Ramos (cell line): Measurements from ENCODE around the gene SYMPK.
"Not testable (repeated sequence)": the region's sequence is repeated elsewhere in the genome, so short reads cannot be mapped to it uniquely, and the experiment has no call there.

Source experiments
- in situ Hi-C: fragments of 300-500 bp; cut with MboI; formaldehyde crosslinking; loops from one replicate; pipeline ENCODE4 v1.14.3; 2022; ENCODE audit warnings: low sequenced_read_pairs; ENCODE audit not compliant: unreplicated experiment

The SYMPK gene

DNA sequence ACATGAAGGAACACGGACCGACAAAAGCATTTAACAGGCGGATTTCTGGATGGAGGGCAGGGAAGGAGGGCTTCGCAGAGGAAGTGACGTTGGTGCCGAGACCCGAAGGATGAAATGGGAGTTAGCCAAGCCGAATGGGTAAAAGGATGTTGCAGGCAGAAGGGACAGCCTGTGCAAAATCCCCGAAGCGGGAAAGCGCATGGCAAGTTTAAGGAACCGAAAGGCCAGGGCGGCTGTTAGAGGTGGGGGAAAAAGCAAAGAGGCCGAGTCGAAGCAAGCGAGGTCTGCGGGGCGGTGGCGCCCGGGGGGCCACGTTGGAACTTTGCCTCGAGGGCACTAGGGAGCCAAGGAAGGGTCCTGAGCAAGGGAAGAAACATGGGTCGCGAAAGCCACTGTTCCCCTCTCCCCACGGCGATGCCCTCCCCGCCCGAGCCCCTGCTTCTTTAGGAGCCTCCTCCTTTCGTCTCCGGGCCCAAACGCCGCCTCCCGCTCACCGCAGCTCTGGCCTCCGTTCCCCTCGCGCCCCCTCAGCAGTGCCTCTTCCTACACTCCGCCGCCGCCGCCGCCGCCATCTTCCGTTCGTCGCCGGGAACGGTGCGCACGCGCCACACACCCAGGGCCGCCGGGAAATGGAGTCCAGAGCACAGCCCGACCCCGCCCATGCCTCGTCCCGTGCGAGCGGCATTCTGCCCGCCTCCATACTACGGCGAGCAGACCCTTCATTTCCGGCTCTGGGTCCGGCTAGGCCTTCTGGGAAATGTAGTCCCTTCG, at the start of gene SYMPK:
TSS of gene SYMPK (minus strand) at position 584 of the 771 bp plus-strand sequence. CDS start 8,652 bp downstream, outside the sequence.
- in situ Hi-C loops, result no loop called here

DNA sequence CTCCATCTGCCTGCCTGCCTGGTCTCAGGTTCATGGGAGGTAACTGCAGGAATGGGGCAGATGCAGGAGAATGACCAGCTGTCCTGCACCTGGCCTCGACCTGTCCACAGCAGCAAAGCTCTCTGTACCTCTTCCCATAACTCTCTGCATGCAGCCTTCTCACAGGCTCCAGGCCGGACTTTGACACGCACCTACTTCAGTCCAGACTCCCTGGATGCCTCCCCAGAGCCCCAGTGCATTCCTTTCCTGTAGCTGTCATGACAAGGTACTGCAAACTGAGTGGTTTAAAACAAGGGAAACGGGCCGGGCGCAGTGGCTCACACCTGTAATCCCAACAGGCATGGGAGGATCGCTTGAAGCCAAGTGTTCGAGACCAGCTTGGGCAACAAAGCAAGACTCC, 48.3 kb upstream of the SYMPK start:
- in situ Hi-C loops, result no loop called here

DNA sequence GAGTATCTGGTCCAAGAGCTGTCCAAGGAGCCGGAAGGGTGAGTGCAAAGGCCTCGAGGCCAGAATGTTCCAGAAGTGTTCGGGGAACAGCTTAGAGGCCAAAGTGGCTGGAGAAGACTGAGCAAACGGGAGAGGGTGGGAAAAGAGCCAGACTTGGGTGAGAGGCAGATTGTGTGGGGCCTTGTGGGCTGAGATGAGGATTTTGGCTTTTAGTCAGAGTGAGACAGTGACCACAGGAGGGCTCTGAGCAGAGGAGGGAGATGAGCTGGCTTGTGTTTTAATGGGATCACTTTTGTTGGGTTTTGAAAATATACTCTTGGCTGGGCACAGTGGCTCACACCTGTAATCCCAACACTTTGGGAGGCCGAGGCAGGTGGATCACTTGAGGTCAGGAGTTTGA, 46.0 kb upstream of the SYMPK start:
- in situ Hi-C loops, result no loop called here

DNA sequence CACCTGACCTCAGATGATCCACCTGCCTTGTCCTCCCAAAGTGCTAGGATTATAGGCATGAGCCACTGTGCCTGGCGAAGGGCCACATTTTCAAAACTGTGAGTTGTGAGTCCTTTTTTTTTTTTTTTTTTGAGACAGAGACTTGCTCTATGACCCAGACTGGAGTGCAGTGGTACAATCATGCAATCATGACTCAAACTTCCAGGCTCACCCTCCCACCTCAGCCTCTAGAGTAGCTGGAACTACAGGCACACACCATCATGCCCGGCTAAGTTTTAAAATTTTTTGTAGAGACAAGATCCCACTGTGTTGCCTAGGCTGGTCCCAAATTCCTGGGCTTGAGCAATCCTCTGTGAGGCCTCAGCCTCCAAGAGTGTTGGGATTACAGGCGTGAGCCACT, 43.3 kb upstream of the SYMPK start:
- in situ Hi-C loops, result no loop called here

DNA sequence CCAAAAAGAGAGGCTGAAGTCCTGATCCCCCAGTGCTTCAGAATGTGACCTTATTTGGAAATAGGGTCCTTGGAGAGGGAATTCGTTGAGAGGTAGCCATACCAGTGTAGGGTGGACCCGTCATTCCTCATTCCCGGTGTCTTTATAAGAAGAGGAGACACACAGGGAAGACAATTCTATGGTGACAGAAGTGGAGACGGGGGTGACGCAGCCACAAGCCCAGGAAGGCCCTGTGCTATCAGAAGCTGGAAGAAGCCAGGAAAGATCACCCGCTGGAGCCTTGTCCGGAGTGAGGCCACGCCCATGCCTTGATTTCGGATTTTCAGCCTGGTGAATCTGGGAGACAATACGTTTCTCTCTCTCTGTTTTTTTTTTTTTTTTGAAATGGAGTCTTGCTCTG, 42.1 kb upstream of the SYMPK start:
- in situ Hi-C loops, result no loop called here

DNA sequence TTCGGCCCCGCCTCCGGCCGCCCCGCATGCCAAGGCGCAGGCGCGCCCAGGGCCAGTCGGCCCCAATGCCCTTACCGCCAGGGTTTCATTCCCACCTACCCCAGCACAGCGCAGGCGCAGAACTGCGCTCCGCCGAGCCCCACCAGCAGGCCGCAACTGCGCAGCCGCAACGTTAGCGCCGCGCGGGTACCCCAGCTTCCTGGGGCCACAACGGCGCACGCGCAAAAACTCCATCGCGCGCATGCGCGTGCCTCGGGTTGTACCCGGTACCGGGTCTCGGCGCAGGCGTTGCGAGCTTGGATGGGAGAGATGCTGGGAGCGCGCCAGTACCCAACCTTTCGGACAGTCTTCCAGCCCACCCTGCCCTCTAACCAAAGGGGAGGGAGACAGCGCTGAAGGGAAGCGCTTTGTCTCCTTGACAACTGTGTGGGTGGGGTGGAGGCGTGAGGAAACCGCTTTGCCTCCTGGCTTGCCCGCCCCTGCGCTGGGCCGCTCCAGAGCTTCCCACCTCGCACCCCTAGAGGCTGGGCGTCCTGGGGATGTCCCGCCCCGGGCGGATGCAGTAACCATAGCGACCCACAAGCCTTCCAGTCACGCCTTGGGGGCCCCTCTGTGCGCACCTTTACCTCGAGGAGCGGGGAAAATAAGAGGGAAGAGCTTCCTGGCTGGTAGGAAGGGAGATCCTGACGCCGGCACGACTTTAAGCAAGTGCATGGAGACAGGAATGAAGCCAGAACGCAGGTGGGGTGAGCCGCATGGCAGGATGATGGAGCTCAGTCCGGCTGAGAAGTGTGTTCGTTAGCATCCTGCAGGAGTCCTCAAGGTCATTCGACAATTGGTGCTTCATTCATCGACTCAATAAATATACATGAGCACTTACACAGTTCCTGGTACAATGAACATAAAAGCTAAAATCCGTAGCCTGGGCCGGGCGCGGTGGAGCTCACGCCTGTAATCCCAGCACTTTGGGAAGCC, 40.0 kb upstream of the SYMPK start:
- in situ Hi-C loops, result no loop called here

DNA sequence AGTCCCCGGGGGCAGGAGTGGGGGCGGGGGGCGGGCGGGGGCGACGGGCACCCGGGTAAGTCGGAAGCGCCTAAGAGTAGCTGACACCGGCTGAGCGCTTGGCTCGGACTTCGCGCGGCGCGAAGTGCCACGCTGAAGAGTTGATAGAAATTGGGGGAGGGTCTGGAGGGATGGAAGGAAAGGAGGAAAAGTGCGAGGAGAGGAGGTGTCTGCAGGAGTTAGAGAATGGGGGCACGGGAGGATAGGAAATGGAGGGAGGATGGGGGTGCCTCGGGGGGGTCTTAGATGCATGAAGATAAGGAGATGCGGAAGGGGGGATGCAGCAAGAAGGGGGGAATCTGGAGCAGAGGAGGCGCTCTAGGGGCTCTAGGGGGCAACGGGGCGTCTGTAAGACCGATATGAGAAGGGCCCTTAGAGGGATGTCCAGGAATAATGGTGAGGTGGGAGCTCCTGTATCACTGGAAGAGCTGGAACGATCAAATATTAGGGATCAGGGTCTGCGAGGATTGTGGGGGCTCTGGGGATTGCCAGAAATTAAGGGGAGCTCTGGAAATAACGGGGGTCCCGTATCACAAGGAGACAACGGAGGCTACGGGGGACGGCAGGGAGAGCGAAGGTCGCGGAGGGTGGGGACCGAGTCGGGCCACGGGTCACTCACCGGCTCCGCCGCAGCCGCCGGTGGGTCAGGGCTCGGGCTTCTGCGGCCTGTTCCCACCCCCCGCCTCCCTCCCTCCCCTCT, 39.1 kb upstream of the SYMPK start, which contains the start of gene MYPOP:
TSS of gene MYPOP (minus strand) at position 702 of the 739 bp plus-strand sequence. CDS start 840 bp downstream, outside the sequence.
- in situ Hi-C loops, result no loop called here

DNA sequence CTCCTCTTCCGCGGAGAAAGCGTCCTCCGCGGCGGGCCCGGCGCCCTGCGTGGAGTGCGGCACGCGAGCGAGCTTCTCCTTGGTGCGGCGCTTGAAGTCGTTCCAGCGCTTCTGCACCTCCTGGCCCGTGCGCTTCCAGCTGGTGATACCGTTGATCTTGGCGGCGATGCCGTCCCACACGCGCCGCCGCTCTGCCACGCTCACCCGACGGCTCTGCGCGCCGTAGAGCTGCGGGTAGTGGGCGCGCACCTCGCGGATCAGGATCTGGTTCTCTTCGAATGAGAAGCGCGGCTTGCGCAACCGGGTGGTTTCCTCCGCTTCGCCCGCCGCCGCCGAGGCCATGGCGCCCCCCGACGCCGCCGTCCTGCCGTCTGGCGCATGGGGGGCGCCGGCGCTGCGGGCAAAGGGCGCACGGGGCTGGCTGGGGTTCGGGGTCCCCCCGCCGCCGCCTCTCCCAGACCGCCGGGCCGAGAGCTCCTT, 38.5 kb upstream of the SYMPK start:
- in situ Hi-C loops, result no loop called here

DNA sequence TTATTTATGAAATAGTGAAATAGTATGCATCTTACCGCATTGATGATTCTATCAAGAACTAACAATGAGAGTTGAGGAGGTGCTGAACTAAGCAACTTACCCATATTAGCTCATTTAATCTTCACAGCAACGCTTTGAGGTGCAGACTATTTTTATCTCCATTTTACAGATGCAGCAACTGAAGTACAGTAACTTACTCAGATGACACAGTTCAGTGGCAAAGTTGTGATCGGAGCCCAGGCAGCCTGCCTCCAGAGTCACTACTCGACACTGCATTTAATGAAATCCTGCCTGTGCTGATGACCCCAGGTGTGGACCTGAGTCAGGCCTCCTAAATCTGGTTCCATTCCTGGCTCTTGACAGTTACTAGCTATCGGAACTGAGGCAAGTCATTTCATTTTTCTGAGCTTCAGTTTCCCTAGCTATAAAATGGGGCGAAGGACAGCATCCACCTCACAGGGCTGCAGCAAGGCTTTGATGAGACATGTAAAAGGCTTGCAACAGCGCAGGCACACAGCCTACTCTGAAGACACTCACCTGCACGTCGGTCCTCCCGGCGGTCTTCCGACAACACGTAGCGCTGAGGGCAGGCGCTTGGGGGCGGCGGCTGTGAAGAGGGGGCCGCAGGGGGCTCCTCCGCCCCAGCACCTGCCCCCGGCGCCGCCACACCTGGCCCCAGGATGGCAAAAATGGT, 37.9 kb upstream of the SYMPK start:
- in situ Hi-C loops, result no loop called here

DNA sequence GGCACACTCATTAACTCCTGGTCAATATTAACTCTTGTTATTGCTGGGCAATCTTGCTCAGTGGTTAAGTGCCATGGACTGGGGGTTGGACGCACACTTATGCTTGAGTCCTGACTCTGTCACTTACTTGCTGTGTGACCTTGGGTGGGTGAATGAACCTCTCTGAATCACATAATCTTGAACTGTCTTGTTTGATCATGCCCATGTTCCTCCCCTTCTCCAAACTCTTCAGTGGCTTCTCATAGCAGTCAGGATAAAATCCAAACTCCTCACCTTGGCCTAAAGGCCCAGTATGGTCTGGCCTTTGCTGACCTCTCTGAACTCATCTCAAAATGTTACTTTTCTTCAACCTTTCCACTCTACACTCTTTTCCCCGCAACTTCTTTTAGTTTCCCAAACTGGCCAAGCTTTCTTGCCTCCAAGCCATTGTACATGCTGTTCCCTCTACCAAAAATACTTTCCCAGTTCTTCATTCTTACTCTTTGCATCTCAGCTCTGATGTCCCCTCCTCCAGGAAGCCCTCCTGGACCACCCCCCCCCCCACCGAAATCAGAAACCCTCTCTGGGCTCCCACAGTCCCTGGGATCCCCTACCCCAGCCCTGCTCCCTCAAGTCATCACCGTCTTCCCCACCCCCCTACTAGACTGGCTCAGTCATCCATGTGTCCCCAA, 37.1 kb upstream of the SYMPK start:
- in situ Hi-C loops, result no loop called here

DNA sequence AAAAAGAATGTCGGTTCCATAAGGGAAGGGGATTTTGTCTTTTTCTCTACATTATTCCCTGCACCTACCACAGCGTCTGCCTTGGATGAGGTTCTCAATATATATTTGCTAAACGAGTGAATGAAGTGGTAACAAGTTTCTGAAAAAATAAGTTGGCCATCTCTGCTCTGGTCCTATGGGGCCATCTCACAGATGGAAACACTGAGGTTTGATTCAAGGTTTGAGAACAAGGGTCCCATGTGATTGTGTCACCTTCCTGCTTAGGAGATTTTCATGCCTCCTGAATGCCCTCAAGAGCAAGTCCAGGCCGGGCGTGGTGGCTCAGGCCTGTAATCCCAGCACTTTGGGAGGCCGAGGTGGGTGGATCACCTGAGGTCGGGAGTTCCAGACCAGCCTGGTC, 36.3 kb upstream of the SYMPK start:
- in situ Hi-C loops, result no loop called here

DNA sequence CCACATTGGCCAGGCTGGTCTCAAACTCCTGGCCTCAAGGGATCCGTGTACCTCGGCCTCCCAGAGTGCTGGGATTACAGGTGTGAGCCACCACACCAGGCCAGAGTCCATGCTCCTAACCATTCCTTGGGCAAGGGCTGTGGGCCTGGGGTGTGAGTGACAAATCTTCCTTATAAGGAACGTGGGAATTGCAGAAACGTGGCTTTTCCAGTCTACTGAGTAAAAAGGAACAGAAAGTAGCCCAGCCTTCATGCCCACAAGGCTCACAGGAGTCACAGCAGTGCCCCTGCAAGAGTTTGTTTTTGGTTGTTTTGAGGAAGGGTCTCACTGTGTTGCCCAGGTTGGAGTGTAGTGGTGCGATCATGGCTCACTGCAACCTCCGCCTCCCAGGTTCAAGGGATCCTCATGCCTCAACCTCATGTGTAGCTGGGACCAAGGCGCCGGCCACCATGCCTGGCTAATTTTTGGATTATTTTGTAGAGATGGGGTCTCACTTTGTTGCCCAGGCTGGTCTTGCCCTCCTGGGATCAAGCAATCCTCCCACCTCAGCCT, 34.4 kb upstream of the SYMPK start:
- in situ Hi-C loops, result no loop called here

DNA sequence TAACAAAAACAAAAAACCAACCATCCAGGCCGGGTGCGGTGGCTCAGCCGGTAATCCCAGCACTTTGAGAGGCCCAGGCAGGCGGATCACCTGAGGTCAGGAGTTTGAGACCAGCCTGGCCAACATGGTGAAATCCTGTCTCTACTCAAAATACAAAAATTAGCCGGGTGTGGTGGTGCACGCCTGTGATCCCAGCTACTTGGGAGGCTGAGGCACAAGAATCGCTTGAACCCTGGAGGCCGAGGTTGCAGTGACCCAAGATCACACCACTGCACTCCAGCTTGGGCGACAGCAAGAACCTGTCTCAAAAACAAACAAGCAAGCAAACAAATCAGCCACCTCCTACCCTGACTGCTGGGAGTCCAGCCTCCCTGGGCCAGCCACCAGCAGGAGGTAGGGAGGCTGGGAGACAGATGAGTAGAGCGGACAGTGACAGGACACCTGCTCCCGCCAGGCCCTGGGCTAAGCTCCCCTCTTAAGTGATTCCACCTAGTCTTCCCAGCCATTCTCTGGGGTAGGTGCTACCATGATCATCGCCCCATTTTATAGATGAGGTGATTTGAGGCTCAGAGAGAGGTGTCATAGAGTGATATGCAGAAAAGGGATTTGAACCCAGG, 33.1 kb upstream of the SYMPK start:
- in situ Hi-C loops, result not testable (repeated sequence)

DNA sequence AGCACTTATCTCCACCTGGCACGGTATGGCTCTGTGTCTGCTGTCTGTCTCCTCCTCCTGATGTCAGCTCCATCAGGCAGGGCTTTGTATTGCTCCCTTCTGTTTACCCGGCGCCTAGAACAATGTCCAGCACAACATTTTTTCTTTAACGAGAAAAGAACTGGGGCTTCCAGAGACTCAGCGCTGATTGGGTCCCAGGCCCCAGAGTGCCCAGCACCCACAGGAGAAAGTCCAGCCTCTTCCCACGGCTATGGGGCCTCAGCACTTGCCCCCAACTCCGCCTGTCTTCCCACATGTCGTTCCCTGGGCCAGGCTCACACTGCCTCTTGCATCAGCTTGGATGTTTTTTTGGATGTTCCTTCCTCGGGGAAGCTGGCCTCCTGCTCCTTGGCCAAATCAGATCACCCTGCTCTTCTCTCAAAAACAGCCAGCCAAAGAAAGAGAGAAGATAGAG, 32.6 kb upstream of the SYMPK start:
- in situ Hi-C loops, result no loop called here

DNA sequence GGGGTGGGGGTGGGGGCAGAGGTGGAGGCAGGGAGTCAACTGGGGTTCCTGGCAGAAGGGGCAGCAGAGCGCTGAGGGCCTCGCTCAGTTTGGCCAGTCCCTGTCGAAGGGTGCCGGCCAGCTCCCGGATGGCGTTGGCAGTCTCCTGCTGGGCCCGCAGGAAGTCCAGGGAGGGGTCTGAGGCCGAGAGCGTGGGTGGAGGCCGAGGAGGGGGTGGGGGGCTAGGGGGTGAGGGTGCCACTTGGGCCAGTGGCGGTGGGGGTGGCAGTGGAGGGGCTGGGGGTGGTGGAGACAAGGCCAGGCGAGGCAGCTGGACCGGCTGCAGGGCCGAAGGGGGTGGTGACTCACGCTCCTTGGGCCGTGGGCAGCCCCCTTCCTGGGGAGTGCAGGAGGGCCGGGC, 27.9 kb upstream of the SYMPK start:
- in situ Hi-C loops, result no loop called here

DNA sequence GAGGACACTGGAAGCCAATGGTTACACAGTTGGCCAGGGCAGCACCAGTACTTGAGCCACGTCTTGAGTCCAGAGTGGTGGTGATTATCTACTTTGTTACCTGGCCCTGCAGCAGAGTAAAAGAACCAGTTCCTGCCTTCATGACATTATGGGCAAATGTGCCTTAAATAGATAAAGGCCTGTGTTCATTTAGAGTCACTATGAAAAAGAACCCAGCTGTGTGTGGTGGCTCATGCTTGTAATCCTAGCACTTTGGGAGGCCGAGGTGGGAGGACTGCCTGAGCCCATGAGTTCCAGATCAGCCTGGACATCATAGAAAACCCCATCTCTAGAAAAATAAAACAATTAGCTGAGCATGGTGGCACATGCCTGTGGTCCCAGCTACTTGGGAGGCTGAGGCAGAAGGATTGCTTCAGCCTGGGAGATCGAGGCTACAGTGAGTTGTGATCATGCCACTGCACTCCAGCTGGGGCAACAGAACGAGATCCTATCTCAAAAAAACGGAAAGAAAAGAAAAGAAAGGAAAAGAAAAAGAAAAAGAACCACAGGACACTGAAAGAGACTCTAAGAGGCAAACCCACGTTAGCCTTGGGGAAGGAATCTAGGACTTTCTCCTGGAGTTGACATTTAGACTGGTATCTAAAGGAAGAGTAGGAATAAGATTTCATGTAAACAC, 26.4 kb upstream of the SYMPK start:
- in situ Hi-C loops, result no loop called here

DNA sequence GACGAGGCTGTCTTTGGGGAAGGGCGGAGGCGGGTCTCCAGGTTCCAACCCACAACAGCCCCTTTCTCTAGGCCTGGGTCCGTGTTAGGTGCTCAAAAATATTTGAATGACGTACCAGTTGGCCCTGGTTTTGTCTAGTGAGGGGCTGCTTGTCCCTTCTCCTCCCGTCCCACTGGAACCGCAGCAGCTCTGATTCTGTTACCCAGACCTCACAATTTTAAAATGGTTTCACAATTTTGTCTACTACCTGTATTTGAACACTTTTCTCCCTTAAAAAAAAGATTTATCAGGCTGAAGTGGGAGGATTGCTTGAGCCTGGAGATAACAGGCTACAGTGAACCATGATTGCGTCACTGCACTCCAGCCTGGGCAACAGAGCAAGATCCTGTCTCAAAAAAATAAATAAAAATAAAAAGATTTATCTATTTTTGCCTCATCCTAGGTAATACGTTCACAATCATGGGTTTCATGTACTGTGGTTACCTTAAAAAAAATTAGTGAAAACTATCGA, 24.3 kb upstream of the SYMPK start:
- in situ Hi-C loops, result no loop called here
